ENCODE data around the gene MTG2.
A peak's percentile ranks its signal among the peaks of the same experiment; 100 is the strongest.
"Not testable (repeated sequence)": the region's sequence is repeated elsewhere in the genome, so short reads cannot be mapped to it uniquely, and the experiment has no call there.

Gene MTG2

DNA sequence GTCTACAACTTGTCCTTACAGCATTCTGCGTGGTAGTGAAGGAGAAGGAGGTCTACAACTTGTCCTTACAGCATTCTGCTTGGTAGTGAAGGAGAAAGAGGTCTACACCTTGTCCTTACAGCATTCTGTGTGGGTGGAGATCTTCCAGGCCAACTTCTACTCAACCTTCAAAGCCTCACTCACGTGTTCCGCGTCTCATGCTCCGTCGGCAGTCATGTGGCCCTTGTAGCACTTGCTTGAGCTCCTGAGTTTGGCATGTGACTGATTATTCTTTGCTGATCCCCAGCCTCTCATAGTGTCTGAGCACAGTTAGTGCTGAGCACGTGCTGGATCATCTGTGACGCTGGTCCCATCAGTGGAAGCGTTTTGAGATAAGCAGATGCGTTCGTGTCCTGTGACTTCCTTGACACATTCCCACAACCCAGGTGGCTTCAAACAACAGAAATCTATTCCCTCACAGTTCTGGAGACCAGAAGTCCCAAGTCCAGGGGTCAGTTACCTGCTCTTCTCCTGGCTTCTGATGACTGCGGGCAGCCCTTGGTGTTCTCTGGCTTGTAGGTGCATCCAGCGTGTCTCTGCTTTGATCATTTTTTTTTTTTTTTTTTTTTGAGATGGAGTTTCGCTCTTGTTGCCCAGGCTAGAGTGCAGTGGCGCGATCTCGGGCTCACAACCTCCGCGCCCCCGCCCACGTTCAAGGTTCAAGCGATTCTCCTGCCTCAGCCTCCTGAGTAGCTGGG lies 36.6 kb upstream of the MTG2 start:
- DNase-seq (ENCODE audit: low read depth), result no peak

DNA sequence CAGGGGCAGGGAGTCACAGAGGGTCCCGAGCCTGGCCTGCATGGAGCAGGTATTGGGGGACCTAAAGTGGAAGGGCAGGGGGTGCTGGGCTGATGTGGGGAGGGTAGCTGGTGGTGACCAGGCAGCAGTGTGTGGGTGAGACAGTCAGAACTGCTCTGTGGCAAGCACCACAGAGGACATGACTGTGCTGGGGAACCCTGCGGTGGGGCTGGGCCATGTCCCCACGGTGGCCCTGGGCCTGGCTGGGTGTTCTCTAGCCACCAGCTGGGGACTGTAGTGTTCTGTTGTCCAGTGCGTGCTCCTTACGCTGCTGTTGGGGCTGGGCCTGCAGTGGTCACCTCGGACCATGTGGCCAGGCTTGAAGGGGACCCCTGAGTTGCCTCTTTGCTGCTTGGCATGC lies 35.7 kb upstream of the MTG2 start:
- no peak for DNase-seq (ENCODE audit: low read depth)

DNA sequence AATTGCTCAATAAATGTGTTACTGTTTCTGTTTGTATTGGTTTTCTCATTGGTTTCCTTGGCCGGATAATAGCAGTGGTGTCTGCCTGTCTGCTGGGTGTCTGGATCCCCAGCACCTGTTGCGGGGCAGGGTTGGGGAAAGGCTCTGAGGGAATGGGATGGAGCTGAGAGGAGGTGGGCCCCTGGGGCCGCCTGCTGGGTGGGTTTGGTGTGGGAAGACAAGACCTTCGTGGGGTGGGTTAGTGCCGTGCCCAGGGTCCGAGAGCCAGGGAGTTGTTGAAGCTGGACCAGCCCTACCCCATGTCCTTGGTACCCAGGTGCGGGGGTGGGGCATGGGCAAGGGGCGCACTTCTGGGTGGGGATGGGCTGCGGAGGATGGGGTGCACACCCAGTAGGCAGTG lies 35.3 kb upstream of the MTG2 start:
- no peak for DNase-seq (ENCODE audit: low read depth)

DNA sequence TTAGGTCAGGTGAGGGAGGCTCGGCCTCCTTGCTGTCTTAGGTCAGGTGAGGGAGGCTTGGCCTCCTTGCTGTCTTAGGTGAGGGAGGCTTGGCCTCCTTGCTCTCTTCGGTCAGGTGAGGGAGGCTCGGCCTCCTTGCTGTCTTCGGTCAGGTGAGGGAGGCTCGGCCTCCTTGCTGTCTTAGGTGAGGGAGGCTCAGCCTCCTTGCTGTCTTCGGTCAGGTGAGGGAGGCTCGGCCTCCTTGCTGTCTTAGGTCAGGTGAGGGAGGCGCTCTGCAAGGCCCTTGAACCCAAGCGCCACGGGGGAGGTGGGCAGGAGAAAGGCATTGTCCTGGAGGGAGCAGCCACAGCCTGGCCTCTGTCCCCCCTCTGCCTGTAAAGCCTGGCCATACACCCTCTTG lies 34.4 kb upstream of the MTG2 start:
- DNase-seq (ENCODE audit: low read depth), result not testable (repeated sequence)

DNA sequence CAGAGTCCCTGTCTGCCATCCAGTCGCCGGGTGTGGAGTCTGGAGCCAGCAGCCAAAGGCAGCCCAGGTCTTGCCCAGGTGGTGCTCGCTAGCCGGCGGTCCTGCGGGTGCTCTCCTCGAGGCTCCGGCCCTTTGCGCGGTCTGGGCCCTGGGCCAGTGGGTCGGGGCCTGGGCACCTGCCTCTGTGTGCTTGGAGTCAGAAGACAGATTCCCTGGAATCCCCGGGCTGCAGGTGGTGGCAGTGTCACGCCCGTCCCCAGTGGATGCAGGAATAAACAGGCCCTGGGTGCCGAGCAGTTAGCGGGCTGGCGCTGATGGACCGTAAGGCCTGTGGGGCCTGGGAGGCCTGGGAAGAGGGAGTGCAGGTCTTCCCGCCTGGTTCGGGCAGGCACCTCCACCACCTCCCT lies 33.9 kb upstream of the MTG2 start:
- DNase-seq (ENCODE audit: low read depth), result no peak

DNA sequence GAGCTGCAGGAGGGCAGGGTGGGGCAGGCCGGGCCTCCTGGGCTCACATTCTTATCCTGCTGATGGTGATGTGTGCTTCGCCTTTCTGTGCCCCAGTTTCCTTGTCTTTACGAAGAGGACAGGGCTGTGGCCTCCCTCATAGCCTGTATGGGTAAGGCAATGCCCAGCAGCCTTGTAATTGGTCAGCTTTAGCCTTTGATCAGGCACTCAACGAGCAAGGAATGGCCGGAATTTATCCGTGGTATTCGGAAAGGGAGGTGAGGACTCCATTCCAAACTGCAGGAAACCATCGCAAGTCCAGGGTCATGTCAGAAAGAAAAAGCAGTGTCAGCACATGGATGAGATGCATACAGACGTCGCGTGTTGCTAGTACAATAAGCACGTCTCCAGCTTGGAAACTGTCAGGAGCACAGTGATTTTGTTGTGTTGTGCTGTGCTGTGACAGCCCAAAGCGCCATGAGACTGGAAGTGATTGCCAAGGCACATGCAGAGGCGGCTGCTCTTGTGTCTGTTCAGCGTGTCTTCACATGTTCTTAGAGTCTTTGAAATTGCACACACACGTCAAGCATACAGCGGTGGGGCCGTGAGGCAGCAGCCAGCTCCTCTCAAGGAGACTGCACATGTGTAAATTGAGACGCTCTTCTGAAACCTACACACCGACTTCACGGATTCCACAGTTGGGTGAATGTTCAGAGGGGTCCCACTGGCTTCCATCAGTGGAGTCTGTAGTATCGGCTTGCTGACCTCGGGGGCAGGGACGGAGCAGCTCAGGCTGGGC lies 33.1 kb upstream of the MTG2 start:
- no peak for DNase-seq (ENCODE audit: low read depth)

DNA sequence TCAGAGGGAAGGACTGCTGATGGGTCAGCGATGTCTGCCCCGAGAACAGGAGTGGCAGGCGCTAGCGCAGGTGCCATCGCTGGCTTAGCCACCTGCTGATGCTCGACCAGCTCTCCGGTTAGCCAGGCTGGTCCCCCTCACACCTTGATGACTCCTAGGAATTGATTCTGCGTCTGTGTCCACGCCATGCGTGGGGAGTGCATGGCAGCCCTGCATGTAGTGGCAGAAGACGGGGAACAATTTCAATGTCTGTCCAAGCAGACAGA lies 32.6 kb upstream of the MTG2 start:
- no peak for DNase-seq (ENCODE audit: low read depth)

DNA sequence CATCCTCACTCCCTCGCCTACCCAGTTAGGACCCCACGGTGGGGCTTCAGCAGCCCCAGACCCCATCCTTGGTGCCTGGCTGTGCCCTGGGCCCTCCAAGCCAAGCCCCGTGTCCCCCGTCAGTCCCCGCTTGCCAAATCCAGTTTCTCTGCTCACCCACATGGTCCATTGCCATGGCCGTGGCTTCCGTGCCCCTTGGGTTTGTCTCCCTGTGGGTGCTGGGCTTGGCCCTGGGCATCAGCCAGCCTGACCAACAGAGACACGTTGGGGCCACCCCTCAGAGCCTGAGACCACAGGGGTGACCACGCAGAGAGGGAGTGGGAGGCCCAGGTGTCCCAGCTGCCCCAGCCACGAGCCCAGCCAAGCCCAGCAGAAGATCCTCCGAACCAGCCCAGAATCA lies 31.6 kb upstream of the MTG2 start:
- no peak for DNase-seq (ENCODE audit: low read depth)

DNA sequence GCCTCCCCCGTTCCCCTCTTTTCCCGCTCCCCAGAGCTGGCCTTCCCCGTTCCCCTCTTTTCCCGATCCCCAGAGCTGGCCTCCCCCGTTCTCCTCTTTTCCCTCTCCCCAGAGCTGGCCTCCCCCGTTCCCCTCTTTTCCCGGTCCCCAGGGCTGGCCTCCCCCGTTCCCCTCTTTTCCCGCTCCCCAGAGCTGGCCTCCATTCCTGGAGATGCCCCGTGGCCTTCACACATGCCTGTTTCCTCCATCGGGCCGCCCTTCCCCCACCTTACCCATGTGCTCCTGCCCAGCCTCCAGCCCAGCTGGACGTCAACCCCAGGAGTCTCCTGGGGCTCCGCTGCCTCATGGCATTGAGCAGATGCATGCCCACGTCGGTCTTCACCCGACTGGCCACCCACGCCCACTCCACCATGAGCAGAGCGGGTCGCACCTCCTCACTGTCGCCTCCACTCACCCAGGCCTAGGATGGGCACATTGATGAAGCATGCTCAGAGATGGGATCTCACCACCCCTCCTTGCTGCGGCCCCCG lies 30.9 kb upstream of the MTG2 start:
- no peak for DNase-seq (ENCODE audit: low read depth)

DNA sequence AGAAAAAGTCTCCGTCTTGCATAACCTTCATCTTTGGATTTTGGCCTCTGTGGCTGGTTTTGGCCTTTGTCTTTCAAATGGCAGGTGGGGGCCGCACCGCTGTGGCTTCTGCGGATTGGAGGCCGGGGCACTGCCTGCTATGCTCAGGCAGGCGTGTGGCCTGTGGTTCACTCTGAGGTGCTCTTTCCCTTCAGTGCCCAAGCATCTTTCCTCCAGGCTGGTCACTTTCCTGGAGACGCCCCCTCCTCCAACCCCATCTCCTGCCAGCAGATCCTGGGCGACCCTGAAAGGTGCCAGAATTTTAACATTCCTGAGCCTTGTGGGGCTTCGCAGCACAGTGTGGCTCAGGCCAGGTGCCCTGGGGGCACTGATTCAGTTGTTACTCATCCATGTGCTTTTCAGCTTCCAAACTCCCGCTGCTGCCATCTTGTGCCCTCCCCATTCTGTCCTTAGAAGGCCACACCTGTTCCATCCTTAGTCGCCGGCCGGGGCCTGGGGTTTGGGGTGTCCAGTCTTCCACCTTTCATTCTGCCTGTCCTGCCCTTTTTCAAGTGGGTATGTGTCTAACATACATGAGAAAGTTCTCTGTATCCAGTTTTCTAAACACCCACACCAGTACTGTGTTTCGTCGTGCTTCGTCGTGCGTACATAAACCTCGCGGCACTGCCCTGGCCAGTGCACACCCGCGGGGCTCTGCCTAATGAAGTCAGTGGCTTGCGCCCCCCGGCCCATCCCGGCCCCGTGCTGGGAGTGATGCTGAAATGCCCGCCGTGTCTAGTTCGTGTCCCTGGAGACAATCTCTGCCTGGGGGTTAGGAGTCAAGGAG lies 27.2 kb upstream of the MTG2 start:
- no peak for DNase-seq (ENCODE audit: low read depth)

DNA sequence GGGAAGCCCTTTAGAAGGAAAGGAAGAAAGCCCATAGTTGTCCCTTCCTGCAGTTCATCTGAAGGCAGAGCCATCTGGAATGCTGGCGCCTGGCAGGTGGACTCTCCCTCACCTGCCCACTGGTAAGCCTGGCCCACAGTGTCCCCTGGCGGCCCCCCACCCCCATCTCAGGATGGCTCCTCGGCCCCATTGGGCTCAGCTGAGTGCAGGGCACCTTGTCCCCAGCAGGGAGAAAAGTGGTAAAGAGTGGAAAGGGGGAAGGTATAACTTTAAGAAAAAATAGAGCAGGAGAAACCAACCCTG lies 26.6 kb upstream of the MTG2 start:
- DNase-seq (ENCODE audit: low read depth), result no peak

DNA sequence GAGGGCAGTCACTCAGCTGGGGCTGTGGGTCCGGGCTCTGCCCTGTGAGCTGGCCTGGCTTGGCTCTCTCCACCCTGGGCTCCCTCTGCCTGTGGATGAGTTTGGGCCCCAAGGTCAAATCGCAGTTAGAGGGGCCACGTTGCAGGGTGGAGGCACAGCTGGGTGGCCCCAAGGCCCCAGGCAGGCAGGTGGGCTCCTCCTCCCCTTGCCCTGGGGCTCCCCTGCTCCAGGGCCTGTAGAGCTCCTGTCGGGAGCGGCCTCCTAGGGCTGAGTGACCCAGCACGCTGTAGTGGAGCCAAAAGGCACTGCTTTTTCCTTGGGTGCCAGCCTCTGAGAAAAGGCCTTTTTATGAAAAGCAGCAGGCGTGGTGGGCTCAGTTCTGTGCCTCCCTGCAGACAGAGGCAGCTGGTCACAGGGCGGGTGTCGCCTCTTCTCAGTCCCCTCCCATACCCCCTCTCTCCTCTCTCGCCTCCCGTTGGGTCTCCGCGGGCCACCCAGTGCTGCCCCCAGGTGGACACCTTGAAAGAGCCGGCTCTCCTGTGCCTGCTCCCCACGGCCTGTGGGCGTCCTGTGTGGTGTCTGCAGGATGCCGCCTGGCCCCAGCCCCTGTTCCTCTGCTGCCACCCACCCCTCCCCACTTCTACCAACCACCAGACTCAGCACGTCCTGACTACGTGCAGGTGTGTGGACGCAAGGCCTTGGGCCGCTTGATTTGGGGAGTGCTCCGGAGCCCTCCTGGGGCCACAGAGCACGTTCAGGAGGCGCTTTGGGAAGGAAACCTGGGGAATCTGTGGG lies 26.0 kb upstream of the MTG2 start:
- no peak for DNase-seq (ENCODE audit: low read depth)

DNA sequence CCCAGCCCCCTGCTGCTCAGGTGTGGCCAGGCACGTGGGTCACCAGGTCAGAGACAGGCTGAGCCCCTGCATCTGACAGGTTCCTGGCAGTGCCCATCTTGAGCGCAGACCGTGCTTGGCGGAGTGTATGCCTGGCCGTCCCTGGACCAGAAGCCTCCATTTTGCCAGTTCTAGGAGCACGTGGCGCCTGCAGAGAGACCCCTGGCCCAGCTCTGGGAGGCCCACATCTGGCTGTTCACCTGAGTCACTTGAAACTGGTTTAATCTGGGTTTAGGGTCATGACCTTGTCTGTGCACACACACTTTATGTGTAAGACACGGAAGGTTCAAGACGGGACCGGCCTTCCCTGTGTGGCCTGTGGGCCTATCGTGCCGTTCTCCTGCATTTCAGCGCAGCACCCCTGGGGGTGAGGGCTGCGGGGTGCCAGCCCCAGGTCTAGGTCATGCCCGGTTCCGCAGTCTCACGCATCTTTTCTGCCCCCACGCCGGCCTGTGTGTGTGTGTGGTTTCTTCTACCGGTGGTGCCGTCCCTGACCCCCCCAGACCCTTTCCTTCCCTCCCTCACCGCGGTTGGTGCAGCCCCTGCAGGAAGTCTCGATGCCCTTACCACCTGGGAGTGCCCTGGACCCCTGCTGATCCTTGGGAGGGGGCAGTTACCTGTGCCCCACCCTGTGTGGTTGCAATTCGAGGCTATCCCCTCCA lies 25.3 kb upstream of the MTG2 start:
- no peak for DNase-seq (ENCODE audit: low read depth)

DNA sequence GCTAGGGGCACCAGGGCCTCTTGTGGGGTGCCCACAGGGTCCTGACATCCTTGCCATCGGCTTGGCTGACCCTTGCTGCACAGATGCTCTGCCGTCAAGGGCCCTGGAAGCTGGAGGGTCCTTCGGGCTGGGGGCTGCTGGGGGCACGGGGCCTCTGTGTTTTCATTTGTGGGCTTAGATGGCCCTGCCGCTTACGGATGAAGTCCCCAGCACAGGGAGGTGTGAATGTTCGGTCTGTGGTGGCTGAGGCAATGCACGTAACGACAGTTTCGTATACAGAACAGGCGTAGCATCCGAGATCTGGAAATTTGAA lies 24.8 kb upstream of the MTG2 start:
- no peak for DNase-seq (ENCODE audit: low read depth)

DNA sequence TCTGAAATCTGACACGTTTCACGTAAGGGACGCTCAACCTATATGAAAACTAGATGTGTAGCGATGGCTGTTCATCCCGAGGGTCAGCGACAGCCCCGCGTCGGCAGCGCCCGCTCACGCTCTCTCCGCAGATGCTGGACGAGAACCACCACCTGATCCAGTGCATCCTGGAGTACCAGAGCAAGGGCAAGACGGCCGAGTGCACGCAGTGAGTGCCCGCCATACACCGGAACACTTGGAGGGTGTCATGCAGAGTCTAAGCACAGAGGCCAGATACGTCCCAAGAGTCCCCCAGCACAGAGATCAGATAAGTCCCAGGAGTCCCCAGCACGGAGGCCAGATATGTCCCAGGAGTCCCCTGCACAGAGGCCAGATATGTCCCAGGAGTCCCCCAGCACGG lies 24.3 kb upstream of the MTG2 start:
- no peak for DNase-seq (ENCODE audit: low read depth)

DNA sequence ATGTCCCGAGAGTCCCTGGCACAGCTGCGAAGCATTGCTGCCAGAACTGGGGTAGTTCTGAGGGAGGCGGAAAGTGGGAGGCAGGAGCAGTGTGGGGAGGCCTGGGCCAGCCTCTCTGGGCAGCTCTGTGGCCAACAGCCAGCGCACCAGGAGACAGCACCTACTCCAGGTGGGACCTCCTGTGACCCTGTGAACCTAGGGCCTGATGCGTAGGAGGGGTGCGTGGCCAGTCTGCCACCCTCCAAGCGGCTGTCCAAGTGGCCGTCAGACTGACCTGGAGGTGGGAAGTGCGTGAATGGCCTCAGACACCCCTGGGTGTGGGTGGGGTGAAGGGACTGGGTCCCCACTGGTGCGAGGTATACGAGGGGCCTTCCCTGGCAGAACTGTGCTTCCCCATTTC lies 23.8 kb upstream of the MTG2 start:
- DNase-seq (ENCODE audit: low read depth), result no peak

DNA sequence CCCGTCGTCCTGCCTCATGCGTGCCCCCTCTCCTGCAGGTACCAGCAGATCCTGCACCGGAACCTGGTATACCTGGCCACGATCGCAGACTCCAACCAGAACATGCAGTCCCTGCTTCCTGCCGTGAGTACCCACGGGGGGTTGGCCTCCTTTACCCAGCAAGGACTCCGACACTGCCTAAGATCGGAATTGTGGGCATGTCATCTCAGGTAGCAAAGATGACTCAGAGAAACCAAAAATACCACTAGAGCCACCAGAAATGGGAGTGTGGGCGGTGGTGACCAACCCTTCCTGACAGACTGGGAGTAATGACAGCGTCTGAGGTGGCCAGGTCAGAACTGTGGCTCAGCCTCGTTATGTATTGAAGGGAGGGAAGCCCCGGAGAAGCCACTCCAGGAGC lies 23.0 kb upstream of the MTG2 start:
- no peak for DNase-seq (ENCODE audit: low read depth)

DNA sequence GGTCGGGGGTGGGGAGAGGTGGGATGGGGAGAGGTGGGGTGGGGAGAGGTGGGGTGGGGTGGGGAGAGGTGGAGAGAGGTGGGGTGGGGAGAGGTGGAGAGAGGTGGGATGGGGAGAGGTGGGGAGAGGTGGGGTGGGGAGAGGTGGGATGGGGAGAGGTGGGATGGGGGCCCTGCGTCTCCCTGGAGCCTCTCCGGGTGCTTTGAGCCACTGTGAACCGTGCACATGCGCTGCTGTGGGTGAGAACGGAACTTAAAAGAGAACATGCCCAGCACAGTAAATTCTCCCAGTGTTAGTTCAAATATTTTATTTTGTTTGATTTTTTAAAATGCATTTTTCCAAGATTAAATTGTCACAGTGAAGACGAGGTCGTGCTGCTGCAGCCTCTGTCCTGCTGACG lies 22.6 kb upstream of the MTG2 start:
- no peak for DNase-seq (ENCODE audit: low read depth)

DNA sequence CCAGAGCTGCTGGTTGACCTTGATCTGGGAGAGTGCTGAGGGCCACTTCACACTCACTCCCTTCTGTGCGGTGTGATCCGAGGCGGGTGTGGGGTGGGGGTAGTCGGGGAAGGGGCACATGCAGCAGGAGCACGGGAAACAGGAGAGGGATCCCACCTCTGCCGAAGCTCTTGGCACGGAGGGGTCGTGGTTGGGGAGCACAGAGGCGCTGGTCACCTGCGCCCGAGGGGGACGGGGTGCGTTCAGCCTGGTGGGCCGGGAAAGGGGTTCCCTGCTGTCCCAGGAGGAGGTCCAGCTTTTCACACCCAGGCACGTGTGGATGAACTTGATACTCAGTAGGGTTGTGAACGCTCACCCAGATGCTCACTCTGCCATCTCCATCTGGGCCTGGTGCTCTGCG lies 22.0 kb upstream of the MTG2 start:
- DNase-seq (ENCODE audit: low read depth), result no peak

DNA sequence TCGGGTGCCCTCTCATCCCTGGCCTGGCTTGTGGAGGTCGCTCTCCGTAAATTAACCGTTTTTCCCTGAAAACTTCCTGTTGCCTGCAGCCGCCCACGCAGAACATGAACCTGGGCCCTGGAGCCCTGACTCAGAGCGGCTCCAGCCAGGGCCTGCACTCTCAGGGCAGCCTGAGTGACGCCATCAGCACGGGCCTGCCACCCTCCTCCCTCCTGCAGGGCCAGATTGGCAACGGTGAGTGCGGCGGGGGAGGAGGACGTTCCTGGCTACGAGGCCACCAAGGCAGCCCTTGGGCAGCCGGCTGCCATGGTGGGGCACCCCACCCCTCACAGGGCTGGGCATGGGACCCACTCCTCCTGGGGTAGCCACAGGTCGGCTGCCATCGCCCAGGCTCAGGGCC lies 21.5 kb upstream of the MTG2 start:
- peak; percentile 55 for DNase-seq (ENCODE audit: low read depth)

DNA sequence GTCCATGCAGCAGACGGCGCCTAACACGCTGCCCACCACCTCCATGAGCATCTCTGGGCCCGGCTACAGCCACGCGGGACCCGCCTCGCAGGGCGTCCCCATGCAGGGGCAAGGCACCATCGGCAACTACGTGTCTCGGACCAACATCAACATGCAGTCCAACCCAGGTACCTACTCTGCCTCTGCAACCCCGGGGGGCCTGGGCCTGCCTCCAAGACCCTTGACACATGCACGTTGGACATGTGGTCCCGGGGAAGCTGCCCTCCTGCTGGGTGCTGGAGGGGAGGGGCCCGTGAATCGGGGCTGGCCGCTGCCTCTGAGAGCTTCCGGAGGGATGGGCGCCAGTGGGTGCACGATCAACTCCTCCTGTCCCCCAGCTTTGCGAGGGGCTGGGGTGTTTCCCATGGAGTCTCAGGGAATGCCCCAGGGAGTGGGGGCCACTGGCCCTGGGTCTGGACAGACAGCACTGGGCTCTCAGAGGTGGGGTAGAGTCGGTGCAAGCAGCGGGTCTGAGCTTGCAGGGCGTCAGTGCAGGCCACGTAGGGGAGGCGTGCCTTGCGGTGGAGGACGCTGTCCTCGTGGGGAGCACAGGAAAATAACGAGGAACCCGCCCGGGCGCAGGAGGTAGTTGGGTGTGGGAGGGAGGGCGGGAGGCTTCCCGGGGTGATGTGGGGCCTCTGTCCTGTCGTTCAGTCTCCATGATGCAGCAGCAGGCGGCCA lies 19.9 kb upstream of the MTG2 start:
- DNase-seq (ENCODE audit: low read depth), result no peak
